Heart left ventricle (tissue), 13 donors: Measurements from ENCODE around the gene SMIM28.

Experiments
- CTCF ChIP-seq, 12 donors: fragments of 200-600 bp; sonication (generic) in 4 of 12; IDR thresholded peaks; one replicate each; pipeline versions ENCODE4 v1.5.0 to v1.8.0; 2018 to 2022; ENCODE audit warnings: antibody characterized with exemption in 12 of 12, mild to moderate bottlenecking in 5 of 12
- POLR2A ChIP-seq, 2 donors: fragments of 450-650 bp; IDR thresholded peaks; one replicate each; pipeline ENCODE4 v1.6.1; 2017; ENCODE audit warnings: antibody characterized with exemption in 2 of 2, mild to moderate bottlenecking in 2 of 2, moderate library complexity in 2 of 2
- donor health status: ischemic (EF 13 %, LVEDD 7.1; RV severe dilation, severe dysfunction).
- donor health status: DM: no; HTN: yes; CAD: no.
- donor health status: DM: no; HTN: no; CAD: no.
- donor health status: ischemic (EF 25% LVEDD 6.9; RV normal size, moderate dysfunction).
- donor health status: ischemic (EF 25% LVEDD 5.7; RV mildly dilated, moderate dysfunction).
- donor health status: ischemic (EF 35%, LVEDD 5.7; RV mildly dilated, moderate dysfunction).
- donor health status: nonischemic (EF 11% LVEDD 7.7; RV severe dilation, severe dysfunction).
- donor health status: DM: yes; HTN: yes; CAD: no.
- donor health status: PGD.
- donor health status: ischemic (EF 29% LVEDD 5.4; RV normal size, mild dysfunction).
- donor health status: nonischemic (EF 23%, LVEDD 6.1; RV moderate dilation, normal function).

GRCh38 chr6:138410048-138410735 is 32.5 kb downstream of the SMIM28 start:
- TF ChIP-seq CTCF (IDR thresholded peaks at IDR 0.05) (no peak), POLR2A (IDR thresholded peaks at IDR 0.05) (no peak)
